DOHH2 (cell line): Measurements from ENCODE around the gene ZFYVE9.
"Not testable (repeated sequence)": the region's sequence is repeated elsewhere in the genome, so short reads cannot be mapped to it uniquely, and the experiment has no call there.

Experiments
- H3F3A ChIP-seq: fragments of 200-600 bp; sonication (generic), shearing (Covaris generic); 2 replicates; pipeline ENCODE4 v1.6.0; 2016; ENCODE audit warnings: antibody characterized with exemption, mild to moderate bottlenecking; ENCODE audit not compliant: control insufficient read depth, insufficient read depth
- H3K27ac ChIP-seq: fragments of 200-600 bp; sonication (generic); 2 replicates; pipeline ENCODE4 v1.5.1; 2014; ENCODE audit warnings: low read depth, mild to moderate bottlenecking, low read length, moderate library complexity
- H3K27me3 ChIP-seq: fragments of 200-600 bp; sonication (generic); 2 replicates; pipeline ENCODE4 v1.6.1; 2014; ENCODE audit warnings: mild to moderate bottlenecking, low read length, mixed read lengths; ENCODE audit not compliant: control insufficient read depth
- H3K36me3 ChIP-seq: fragments of 200-600 bp; sonication (generic); 2 replicates; pipeline ENCODE4 v1.6.1; 2014; ENCODE audit warnings: mild to moderate bottlenecking, low read length, moderate library complexity, mixed read lengths; ENCODE audit not compliant: control insufficient read depth
- H3K4me1 ChIP-seq: fragments of 200-600 bp; sonication (generic); 2 replicates; pipeline ENCODE4 v1.6.1; 2014; ENCODE audit warnings: mild to moderate bottlenecking, low read length, mixed read lengths; ENCODE audit not compliant: control insufficient read depth
- H3K4me2 ChIP-seq: fragments of 200-600 bp; sonication (generic); 2 replicates; pipeline ENCODE4 v1.6.0; 2014; ENCODE audit warnings: mild to moderate bottlenecking, low read length, moderate library complexity
- H3K4me3 ChIP-seq: fragments of 200-600 bp; sonication (generic); 2 replicates; pipeline ENCODE4 v1.5.1; 2014; ENCODE audit warnings: mild to moderate bottlenecking, low read length, mixed read lengths
- H3K79me2 ChIP-seq: fragments of 200-600 bp; sonication (generic); 2 replicates; pipeline ENCODE4 v1.6.1; 2014; ENCODE audit warnings: mild to moderate bottlenecking, low read length, mixed read lengths; ENCODE audit not compliant: control insufficient read depth
- H3K9me2 ChIP-seq: fragments of 200-600 bp; sonication (generic); replicated peaks from 2 replicates; pipeline ENCODE4 v1.6.1; 2014; ENCODE audit warnings: mild to moderate bottlenecking, low read length, mixed read lengths; ENCODE audit not compliant: control insufficient read depth
- H3K9me3 ChIP-seq: fragments of 200-600 bp; sonication (generic); 2 replicates; pipeline ENCODE4 v1.6.1; 2014; ENCODE audit warnings: antibody characterized with exemption, low read length, mixed read lengths; ENCODE audit not compliant: control insufficient read depth, insufficient read depth
- H4K20me1 ChIP-seq: fragments of 200-600 bp; sonication (generic); 2 replicates; pipeline ENCODE4 v1.6.0; 2014; ENCODE audit warnings: low read depth, mild to moderate bottlenecking, antibody characterized with exemption, low read length, moderate library complexity; ENCODE audit not compliant: control insufficient read depth, insufficient read depth
- CTCF ChIP-seq: fragments of 200-600 bp; sonication (generic); IDR thresholded peaks from one replicate; pipeline ENCODE4 v1.5.1; 2014; ENCODE audit warnings: antibody characterized with exemption, mild to moderate bottlenecking, low read depth, low read length; ENCODE audit not compliant: poor library complexity, severe bottlenecking
- EZH2phosphoT487 ChIP-seq: fragments of 200-600 bp; sonication (generic); IDR thresholded peaks from 2 replicates; pipeline ENCODE4 v1.6.1; 2017; ENCODE audit warnings: borderline replicate concordance, mild to moderate bottlenecking, antibody characterized with exemption, low read length, moderate library complexity, mixed read lengths

ZFYVE9 gene

DNA sequence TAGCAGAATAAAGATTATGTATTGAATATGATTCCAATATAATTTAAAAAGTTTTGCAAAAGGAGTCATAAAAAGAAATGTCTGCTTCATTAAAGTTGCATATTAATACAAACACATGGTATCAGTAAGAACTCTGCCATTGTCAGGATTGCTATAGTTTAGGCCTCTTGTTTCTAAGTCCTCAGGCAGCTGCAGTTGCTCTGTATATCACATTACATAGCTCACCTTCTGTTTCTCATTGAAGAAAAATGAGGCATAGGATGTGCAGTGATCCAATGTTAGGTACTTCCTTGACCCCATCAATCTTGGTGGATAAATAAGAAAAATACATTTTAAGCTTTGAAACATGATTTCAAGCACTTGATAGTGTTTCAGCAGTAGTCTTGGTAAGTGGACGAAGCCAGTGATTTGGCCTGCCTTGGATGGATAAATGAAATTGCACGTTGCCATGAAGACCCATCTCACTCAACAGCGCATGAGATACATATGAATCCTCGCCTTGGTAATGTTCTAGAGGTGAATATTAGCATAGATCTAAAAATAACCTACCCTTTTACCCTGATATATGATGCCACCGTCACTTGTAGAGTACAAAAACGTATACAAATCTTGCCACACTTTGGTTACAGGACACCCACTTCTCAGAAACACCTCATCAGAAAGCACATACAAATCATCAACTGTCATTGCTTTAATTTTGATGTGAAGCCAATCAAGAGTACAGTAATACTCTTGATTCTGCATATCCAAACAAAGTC, 25.3 kb downstream of the ZFYVE9 start:
- Histone ChIP-seq H3F3A (no peaks in the 10 kb centered on the region), H3K79me2 (no peaks in the 10 kb centered on the region), H3K27ac (no peak overlapping the region), H3K36me3 (no peaks in the 10 kb centered on the region), H4K20me1 (no peaks in the 10 kb centered on the region), H3K4me3 (no peak overlapping the region), H3K9me2 (no peaks in the 10 kb centered on the region), H3K9me3 (no peaks in the 10 kb centered on the region), H3K27me3 (no peaks in the 10 kb centered on the region), H3K4me2 (no peak overlapping the region), H3K4me1 (no peaks in the 10 kb centered on the region)
- no peak for TF ChIP-seq CTCF
- no peak for TF ChIP-seq EZH2phosphoT487

- H3K4me1 ChIP-seq, result no peaks in the 10 kb centered on the region
- H3K36me3 ChIP-seq, result no peaks in the 10 kb centered on the region
- H3K9me3 ChIP-seq, result no peaks in the 10 kb centered on the region
- no peak overlapping the region for H3K27ac ChIP-seq
- H3F3A ChIP-seq, result no peaks in the 10 kb centered on the region
- H3K9me2 ChIP-seq, result no peaks in the 10 kb centered on the region
- TF ChIP-seq CTCF (no peak), EZH2phosphoT487 (no peak)
- no peak overlapping the region for H3K4me2 ChIP-seq
- no peaks in the 10 kb centered on the region for H3K27me3 ChIP-seq
- no peaks in the 10 kb centered on the region for H3K79me2 ChIP-seq
- no peak overlapping the region for H3K4me3 ChIP-seq
- no peaks in the 10 kb centered on the region for H4K20me1 ChIP-seq
Observed at GRCh38 chr1:52168373-52169080, 26.6 kb downstream of the ZFYVE9 start.

DNA sequence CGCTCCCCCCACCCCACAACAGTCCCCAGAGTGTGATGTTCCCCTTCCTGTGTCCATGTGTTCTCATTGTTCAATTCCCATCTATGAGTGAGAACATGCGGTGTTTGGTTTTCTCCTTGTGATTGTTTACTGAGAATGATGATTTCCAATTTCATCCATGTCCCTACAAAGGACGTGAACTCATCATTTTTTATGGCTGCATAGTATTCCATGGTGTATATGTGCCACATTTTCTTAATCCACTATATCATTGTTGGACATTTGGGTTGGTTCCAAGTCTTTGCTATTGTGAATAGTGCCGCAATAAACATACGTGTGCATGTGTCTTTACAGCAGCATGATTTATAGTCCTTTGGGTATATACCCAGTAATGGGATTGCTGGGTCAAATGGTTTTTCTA, 29.3 kb downstream of the ZFYVE9 start:
- not testable (repeated sequence) for H3K4me1 ChIP-seq, H3K4me3 ChIP-seq, H3K27ac ChIP-seq, H3K9me3 ChIP-seq, H3F3A ChIP-seq, H3K4me2 ChIP-seq, H3K27me3 ChIP-seq, H4K20me1 ChIP-seq, H3K9me2 ChIP-seq, H3K79me2 ChIP-seq, H3K36me3 ChIP-seq

DNA sequence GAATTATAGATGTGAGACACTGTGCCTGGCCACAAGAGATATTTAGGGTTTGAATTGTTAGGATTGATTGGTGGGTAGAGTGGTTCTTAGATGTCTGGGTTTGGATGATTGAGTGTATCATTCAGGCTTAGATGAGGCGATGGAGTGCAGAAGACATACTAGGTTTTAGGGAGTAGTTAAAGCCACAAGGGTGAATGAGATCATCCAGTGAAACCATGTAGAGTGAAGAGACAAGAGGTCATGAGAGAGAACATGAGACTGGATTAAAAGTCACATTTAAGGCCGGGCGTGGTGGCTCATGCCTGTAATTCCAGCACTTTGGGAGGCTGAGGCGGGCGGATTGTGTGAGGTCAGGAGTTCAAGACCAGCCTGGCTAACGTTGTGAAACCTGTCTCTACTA, 37.2 kb downstream of the ZFYVE9 start:
- Histone ChIP-seq H3K79me2 (no peaks in the 10 kb centered on the region), H3K27me3 (no peaks in the 10 kb centered on the region), H3K4me2 (no peak overlapping the region), H3K9me3 (no peaks in the 10 kb centered on the region), H4K20me1 (no peaks in the 10 kb centered on the region), H3K4me1 (no peaks in the 10 kb centered on the region), H3K4me3 (no peak overlapping the region), H3K27ac (no peak overlapping the region), H3K9me2 (no peaks in the 10 kb centered on the region), H3F3A (no peaks in the 10 kb centered on the region), H3K36me3 (no peaks in the 10 kb centered on the region)
- TF ChIP-seq EZH2phosphoT487, result no peak
- TF ChIP-seq CTCF, result no peak
